Activated naive CD4-positive, alpha-beta T cell treated with Interleukin-2 at 50 U/mL for 16 hours (primary cell): ENCODE measurements around the gene ZNF638.
"Not testable (repeated sequence)": the region's sequence is repeated elsewhere in the genome, so short reads cannot be mapped to it uniquely, and the experiment has no call there.

Experiments
- DNase-seq: peaks from one replicate; pipeline ENCODE4 v3.0.0-alpha.2; 2020

Gene ZNF638

GRCh38 chr2:71416866-71417265 lies 85.3 kb downstream of the ZNF638 start:
- DNase-seq: peak; percentile 10

GRCh38 chr2:71417300-71418202 lies 86.0 kb downstream of the ZNF638 start:
- DNase-seq: no peak

- no peak for DNase-seq
Observed at GRCh38 chr2:71419145-71419544, 87.6 kb downstream of the ZNF638 start.

- DNase-seq: no peak
Observed at GRCh38 chr2:71419976-71420375, 88.4 kb downstream of the ZNF638 start.

- no peak for DNase-seq
Observed at GRCh38 chr2:71422786-71423185, 91.2 kb downstream of the ZNF638 start.

GRCh38 chr2:71423817-71424420 lies 92.3 kb downstream of the ZNF638 start:
- no peak for DNase-seq

- DNase-seq: no peak
Observed at GRCh38 chr2:71426721-71427120, 95.1 kb downstream of the ZNF638 start.

GRCh38 chr2:71428472-71429383 lies 97.1 kb downstream of the ZNF638 start:
- DNase-seq: no peak

- DNase-seq: not testable (repeated sequence)
Observed at GRCh38 chr2:71445142-71445541, 113.6 kb downstream of the ZNF638 start.

GRCh38 chr2:71446505-71446904 lies 114.9 kb downstream of the ZNF638 start:
- DNase-seq: no peak

GRCh38 chr2:71449343-71449742 lies 117.8 kb downstream of the ZNF638 start:
- no peak for DNase-seq

- no peak for DNase-seq
Observed at GRCh38 chr2:71451705-71452104, 120.1 kb downstream of the ZNF638 start.

- no peak for DNase-seq
Observed at GRCh38 chr2:71452565-71452964, 121.0 kb downstream of the ZNF638 start.

- peak; percentile 11 for DNase-seq
Observed at GRCh38 chr2:71453404-71454220, 122.0 kb downstream of the ZNF638 start, which contains the start of gene DYSF. Gene DYSF (plus strand): TSS chr2:71453561.

- no peak for DNase-seq
Observed at GRCh38 chr2:71454221-71455010, 122.8 kb downstream of the ZNF638 start.

GRCh38 chr2:71455011-71455740 lies 123.6 kb downstream of the ZNF638 start:
- DNase-seq: no peak

- no peak for DNase-seq
Observed at GRCh38 chr2:71455741-71456569, 124.4 kb downstream of the ZNF638 start.

GRCh38 chr2:71456617-71457016 lies 125.0 kb downstream of the ZNF638 start:
- no peak for DNase-seq

GRCh38 chr2:71457123-71457915 lies 125.7 kb downstream of the ZNF638 start:
- DNase-seq: no peak
